OCI-LY7 (cell line): Measurements from ENCODE around the gene NKX6-2.

Experiments used
- CTCF ChIP-seq: fragments of 200-600 bp; sonication (generic); conservative IDR thresholded peaks from 2 replicates; pipeline ENCODE4 v1.5.1; 2014; ENCODE audit warnings: mild to moderate bottlenecking, antibody characterized with exemption, low read length, moderate library complexity, mixed read lengths
- EZH2phosphoT487 ChIP-seq: fragments of 200-600 bp; sonication (generic); IDR thresholded peaks from 2 replicates; pipeline ENCODE4 v1.6.1; 2018; ENCODE audit warnings: low read depth, borderline replicate concordance, mild to moderate bottlenecking, mixed run types, antibody characterized with exemption, low read length, moderate library complexity, mixed read lengths

GRCh38 chr10:132787495-132788179 is 1.7 kb upstream of the NKX6-2 start:
- TF ChIP-seq CTCF (no peak), EZH2phosphoT487 (no peak)
